GM12878 (cell line): ENCODE data around the gene COX6B2.

Source experiments
- CTCF ChIP-seq, 3 experiments: IDR thresholded peaks in 2 of 3; conservative IDR thresholded peaks in 1 of 3; 2 replicates each; pipeline ENCODE4 v1.5.1; 2011; ENCODE audit warnings: low read depth in 3 of 3, low read length in 3 of 3, mild to moderate bottlenecking in 3 of 3, control low read depth in 2 of 3, moderate library complexity in 2 of 3, inconsistent platforms in 1 of 3, mixed read lengths in 1 of 3; ENCODE audit not compliant: control insufficient read depth in 2 of 3, insufficient read depth in 1 of 3; ENCODE audit errors: extremely low read depth in 1 of 3
- EP300 ChIP-seq, 2 experiments: fragments of 150-350 bp in 1 of 2; IDR thresholded peaks; 2 replicates each; pipeline ENCODE4 v1.6.1; 2011 to 2012; ENCODE audit warnings: low read depth in 2 of 2, low read length in 2 of 2, borderline replicate concordance in 1 of 2, improper control_type of control experiment in 1 of 2, inconsistent platforms in 1 of 2; ENCODE audit not compliant: control insufficient read depth in 1 of 2
- GABPA ChIP-seq: IDR thresholded peaks from 2 replicates; pipeline ENCODE4 v1.6.1; 2014; ENCODE audit warnings: antibody characterized with exemption, low read depth, mild to moderate bottlenecking, inconsistent platforms
- LARP7 ChIP-seq: fragments of 450-650 bp; IDR thresholded peaks from 2 replicates; pipeline ENCODE4 v1.6.1; 2017; ENCODE audit warnings: mild to moderate bottlenecking
- NFYB ChIP-seq: IDR thresholded peaks from 2 replicates; pipeline ENCODE4 v1.6.1; 2011; ENCODE audit warnings: low read depth, mild to moderate bottlenecking, low read length, improper control_type of control experiment, moderate library complexity; ENCODE audit not compliant: insufficient read depth
- POLR2A ChIP-seq: IDR thresholded peaks from 2 replicates; pipeline ENCODE4 v1.6.1; 2011; ENCODE audit warnings: low read depth, mild to moderate bottlenecking, low read length
- STAT3 ChIP-seq: IDR thresholded peaks from 2 replicates; pipeline ENCODE4 v1.6.1; 2011; ENCODE audit warnings: low read depth, low read length, improper control_type of control experiment
- SUZ12 ChIP-seq: fragments of 200-600 bp; sonication (generic); IDR thresholded peaks from one replicate; pipeline ENCODE4 v1.6.1; 2018; ENCODE audit warnings: antibody characterized with exemption, mild to moderate bottlenecking; ENCODE audit not compliant: unreplicated experiment
- TF ChIP-seq, protein P1 (sequence below): fragments of 450-650 bp; IDR thresholded peaks from 2 replicates; pipeline ENCODE4 v1.6.1; 2017; ENCODE audit warnings: mild to moderate bottlenecking, moderate library complexity

GRCh38 chr19:55358493-55358892 lies 4.0 kb upstream of the COX6B2 start:
- TF ChIP-seq LARP7 (no peak), CTCF (IDR thresholded peaks at IDR 0.05 in 2 of 3, conservative IDR thresholded peaks at IDR 0.05 in 1 of 3; ENCODE audit: control insufficient read depth in 2 of 3, extremely low read depth in 1 of 3, insufficient read depth in 1 of 3, low read depth in 3 of 3, low read length in 3 of 3) (no peak), SUZ12 (no peak), EP300 (IDR thresholded peaks at IDR 0.05; ENCODE audit: borderline replicate concordance in 1 of 2, control insufficient read depth in 1 of 2, low read depth in 2 of 2, low read length in 2 of 2) (no peak), NFYB (no peak), POLR2A (no peak), STAT3 (no peak), GABPA (no peak)
- TF ChIP-seq, protein P1, sequence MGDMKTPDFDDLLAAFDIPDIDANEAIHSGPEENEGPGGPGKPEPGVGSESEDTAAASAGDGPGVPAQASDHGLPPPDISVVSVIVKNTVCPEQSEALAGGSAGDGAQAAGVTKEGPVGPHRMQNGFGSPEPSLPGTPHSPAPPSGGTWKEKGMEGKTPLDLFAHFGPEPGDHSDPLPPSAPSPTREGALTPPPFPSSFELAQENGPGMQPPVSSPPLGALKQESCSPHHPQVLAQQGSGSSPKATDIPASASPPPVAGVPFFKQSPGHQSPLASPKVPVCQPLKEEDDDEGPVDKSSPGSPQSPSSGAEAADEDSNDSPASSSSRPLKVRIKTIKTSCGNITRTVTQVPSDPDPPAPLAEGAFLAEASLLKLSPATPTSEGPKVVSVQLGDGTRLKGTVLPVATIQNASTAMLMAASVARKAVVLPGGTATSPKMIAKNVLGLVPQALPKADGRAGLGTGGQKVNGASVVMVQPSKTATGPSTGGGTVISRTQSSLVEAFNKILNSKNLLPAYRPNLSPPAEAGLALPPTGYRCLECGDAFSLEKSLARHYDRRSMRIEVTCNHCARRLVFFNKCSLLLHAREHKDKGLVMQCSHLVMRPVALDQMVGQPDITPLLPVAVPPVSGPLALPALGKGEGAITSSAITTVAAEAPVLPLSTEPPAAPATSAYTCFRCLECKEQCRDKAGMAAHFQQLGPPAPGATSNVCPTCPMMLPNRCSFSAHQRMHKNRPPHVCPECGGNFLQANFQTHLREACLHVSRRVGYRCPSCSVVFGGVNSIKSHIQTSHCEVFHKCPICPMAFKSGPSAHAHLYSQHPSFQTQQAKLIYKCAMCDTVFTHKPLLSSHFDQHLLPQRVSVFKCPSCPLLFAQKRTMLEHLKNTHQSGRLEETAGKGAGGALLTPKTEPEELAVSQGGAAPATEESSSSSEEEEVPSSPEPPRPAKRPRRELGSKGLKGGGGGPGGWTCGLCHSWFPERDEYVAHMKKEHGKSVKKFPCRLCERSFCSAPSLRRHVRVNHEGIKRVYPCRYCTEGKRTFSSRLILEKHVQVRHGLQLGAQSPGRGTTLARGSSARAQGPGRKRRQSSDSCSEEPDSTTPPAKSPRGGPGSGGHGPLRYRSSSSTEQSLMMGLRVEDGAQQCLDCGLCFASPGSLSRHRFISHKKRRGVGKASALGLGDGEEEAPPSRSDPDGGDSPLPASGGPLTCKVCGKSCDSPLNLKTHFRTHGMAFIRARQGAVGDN: no peak
